Endometrial microvascular endothelial cells (primary cell): ENCODE results near the gene OR11H7. TPM values are rescaled to one million over a fixed set of nuclear protein-coding genes. Genes with fewer than 3 reads are reported as not detected.
"Not testable (repeated sequence)": the region's sequence is repeated elsewhere in the genome, so short reads cannot be mapped to it uniquely, and the experiment has no call there.

Source experiments
- in situ Hi-C: cut with HindIII; loops from 2 replicates; pipeline ENCODE4 v1.10.0; 2017; ENCODE audit warnings: low sequenced_read_pairs, low pct_unique_long_range_greater_than_20kb; ENCODE audit errors: inconsistent ontology term
- total RNA-seq: library from RNA; depleted of rRNA; stranded (reverse); fragments of >200 nt; gene quantifications from one replicate; pipeline ENCODE4 v1.2.3, GENCODE V29; 2015; ENCODE audit errors: inconsistent ontology term

OR11H7 gene
- total RNA-seq, result not detected

DNA sequence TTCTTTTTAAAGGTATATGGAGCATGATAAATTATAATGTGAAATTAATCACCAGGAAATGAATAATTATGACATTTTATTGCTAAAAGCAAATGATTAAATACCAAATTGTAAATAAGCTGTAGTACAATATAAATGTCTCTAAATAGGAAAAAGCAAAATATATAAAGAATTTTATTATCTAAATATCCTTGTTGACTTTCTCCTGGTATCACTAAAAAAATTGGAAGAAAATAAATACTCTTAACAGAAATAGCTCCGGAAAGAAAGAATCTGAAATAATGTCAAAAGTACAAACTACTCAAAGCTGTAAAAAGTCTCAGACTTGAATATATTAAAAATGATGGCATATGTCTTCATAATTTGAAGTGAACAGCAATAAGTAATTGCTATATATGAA, at the start of gene OR11H7:
Gene OR11H7, plus strand, starts transcription at position 301 of the 400 bp plus-strand sequence.
- in situ Hi-C loops, result no loop called here

DNA sequence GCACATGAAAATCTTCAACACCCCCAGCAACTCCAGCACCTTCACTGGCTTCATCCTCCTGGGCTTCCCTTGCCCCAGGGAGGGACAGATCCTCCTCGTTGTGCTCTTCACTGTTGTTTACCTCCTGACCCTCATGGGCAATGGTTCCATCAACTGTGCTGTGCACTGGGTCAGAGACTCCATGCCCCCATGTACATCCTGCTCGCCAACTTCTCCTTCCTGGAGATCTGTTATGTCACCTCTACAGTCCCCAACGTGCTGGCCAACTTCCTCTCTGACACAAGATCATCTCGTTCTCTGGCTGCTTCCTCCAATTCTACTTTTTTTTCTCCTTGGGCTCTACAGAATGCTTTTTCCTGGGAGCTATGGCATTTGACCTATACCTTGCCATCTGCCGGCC, 49.6 kb upstream of the OR11H7 start:
- in situ Hi-C loops, result no loop called here

GRCh38 chr14:20179880-20180279, 48.9 kb upstream of the OR11H7 start:
- in situ Hi-C loops, result no loop called here

GRCh38 chr14:20180486-20180885, 48.3 kb upstream of the OR11H7 start:
- in situ Hi-C loops, result no loop called here

DNA sequence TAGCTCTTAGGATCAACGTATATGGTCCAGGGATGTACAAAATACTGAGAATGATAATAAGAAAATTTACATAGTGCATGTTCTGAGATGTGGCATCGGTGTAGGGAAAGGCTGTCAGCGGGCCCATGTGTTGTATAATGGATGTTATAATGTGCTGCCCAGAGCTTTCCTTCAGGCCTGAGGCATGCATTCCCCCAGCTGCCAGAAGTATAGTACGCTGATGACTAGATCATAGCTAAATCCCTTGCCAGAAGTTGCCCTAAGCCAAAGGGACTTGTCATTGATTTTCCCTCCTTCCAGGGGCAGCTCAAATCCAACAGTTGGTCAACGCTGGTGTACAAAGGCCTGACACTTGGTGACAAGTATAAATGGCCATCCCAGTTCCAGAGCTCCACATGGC, 44.6 kb upstream of the OR11H7 start:
- in situ Hi-C loops, result no loop called here

- in situ Hi-C loops, result no loop called here
These were observed 38.2 kb upstream of the OR11H7 start, which contains the start of gene OR11G2 for GRCh38 chr14:20190596-20190995. TSS of gene OR11G2 (plus strand) at chr14:20190896. CDS start at chr14:20197438, 6,542 bp downstream.

DNA sequence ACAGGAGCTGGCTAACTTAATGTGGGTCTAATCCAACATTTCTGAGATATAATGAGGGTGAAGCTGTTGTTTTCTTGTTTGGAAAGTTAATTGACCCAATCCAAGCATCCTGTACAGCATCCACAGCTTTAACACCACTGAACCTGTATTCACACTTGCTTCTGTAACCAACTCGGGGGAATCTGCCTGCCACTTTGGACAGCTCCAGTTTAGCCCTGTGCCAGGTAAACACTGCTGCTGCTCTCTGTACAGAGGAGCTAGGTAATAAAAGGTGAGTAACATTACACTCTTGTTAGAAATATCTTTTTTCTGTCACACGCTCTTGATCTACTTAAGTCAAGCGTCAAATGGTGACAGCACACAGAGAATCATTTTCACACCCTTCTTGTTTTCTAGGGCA, 37.4 kb upstream of the OR11H7 start:
- in situ Hi-C loops, result no loop called here

DNA sequence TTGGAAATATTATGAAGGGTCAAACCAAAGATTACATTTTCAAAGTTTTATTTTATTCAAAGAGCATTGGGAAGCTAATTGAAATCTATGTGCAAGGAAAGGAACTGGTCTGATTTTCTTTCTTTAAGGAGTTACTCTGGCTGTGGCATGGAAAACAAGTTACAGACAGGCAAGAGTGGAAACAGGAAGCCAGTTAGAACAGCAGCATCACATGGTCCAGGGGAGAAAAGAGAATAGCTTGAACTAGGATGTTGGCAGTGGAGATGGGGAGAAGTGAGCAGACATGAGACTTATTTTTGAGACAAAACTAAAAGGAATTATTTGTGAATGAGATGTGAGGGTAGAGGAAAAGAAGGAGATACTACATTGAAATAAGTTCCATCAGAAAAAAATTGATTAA, 34.7 kb upstream of the OR11H7 start:
- in situ Hi-C loops, result no loop called here

GRCh38 chr14:20195170-20195569, 33.6 kb upstream of the OR11H7 start:
- in situ Hi-C loops, result not testable (repeated sequence)

DNA sequence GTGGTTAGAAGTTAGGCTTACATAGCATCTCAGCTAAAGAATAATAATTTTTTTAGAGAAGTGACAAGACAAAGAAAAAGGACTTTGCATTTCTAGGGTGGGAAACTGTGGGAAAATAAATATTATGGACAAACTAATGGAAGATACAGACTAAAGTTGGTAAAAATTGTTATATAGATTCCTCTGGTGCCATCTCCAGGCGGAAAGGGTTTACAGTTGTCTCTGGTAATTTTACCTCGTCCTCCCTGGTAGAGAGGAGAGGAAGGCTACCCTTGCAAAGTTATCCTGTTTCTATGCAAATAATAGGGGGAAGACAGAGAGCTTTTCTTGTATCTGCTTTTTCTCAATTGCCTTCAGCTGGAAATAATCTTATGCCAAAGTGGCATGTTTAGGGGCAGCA, 32.9 kb upstream of the OR11H7 start:
- in situ Hi-C loops, result no loop called here

- in situ Hi-C loops, result no loop called here
These were observed 31.3 kb upstream of the OR11H7 start for GRCh38 chr14:20197459-20197858.

DNA sequence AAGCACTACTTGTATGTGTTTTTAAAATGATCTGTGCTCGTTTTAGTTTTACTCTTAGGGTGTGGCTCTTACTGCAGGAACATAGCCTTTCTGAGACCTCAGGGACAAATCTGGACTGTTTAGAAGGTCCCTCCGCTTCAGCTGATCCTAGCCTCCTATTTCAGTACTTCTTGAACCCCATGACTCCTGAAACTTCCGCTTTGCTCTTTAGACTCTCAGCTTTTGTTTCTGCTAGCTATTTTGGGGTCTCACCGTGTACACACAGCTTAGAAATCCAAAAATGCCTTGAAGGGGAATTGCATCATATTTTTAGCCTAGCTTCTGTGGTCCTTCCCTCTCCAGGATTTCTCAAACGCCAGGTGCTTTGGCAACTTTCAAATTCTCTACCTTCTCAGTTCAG, 29.8 kb upstream of the OR11H7 start:
- in situ Hi-C loops, result no loop called here

GRCh38 chr14:20204721-20205120, 24.1 kb upstream of the OR11H7 start:
- in situ Hi-C loops, result no loop called here

- in situ Hi-C loops, result no loop called here
These were observed 19.2 kb upstream of the OR11H7 start for GRCh38 chr14:20209595-20209994.

GRCh38 chr14:20212406-20212805, 16.4 kb upstream of the OR11H7 start:
- in situ Hi-C loops, result not testable (repeated sequence)

DNA sequence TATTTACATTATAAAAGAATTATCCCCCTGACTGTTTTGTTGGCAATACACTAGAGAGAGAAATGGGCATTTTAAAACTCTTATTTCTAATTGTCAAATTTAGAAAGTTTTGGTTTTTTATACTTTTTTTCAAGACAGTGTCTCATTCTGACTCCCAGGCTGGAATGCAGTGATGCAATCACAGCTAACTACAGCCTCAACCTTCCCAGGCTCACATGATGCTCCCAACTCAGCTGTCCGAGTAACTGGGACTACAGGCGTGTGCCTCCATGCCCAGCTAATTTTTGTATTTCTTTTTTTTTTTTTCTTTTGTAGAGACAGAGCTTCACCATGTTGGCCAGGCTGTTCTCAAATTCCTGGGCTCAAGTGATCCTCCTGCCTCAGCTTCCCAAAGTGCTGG, 13.6 kb upstream of the OR11H7 start:
- in situ Hi-C loops, result no loop called here

DNA sequence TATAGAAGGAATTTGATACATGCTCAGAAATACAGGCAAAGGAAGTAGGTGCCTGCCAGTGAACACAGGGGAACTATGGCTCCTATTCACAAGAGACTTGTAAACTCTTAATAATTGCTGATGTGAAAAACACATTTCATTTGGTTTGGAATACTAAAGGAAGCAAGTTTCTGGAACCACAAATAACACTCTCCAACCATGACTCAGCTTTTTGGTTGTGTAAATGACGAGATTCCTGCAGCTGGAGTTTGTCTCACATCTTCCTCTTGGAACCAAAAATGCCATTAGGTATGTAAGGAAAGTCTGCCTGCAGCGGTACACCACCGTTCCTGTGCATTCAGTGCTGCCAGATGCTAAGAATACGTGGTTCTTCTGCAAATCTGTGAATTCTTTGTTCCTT, 9.7 kb upstream of the OR11H7 start:
- in situ Hi-C loops, result no loop called here

GRCh38 chr14:20223410-20223809, 5.4 kb upstream of the OR11H7 start, which contains the start of gene OR11H6:
TSS of gene OR11H6 (plus strand) at chr14:20223710. CDS start at chr14:20223710, 0 bp downstream.
- in situ Hi-C loops, result no loop called here

DNA sequence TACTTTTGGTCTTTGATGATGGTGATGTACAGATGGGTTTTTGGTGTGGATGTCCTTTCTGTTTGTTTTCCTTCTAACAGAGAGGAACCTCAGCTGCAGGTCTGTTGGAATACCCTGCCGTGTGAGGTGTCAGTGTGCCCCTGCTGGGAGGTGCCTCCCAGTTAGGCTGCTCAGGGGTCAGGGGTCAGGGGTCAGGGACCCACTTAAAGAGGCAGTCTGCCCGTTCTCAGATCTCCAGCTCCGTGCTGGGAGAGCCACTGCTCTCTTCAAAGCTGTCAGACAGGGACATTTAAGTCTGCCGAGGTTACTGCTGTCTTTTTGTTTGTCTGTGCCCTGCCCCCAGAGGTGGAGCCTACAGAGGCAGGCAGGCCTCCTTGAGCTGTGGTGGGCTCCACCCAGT, 6.6 kb downstream of the OR11H7 start:
- in situ Hi-C loops, result not testable (repeated sequence)

- in situ Hi-C loops, result no loop called here
These were observed 19.0 kb downstream of the OR11H7 start for GRCh38 chr14:20247646-20248246.

DNA sequence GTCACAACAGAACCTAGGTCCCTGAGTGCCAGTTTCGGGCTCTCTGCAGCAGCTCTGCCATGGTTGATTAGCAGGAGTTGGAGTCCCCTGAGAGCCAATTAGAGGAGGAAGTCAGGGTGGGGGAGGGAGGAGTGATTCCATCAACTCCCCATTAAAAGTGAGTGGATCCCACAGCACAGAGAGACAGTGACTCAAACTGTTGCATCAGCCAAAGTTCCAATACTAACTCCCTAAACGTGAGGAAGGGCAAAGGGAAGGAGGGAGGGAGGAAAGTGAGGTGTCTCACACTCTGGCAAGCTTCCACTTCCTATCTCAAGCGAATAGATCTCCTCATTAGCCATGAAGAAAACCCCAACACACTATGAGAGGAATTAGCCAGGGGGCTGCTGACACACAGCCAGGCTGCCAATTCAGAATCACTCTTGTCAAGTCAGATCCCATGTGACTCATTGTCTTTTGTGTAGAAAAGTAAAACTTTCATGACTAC, 33.9 kb downstream of the OR11H7 start:
- in situ Hi-C loops, result no loop called here
